Nephron progenitor cell (in vitro differentiated cells): Measurements from ENCODE around the gene RCOR1.

Experiments
- DNase-seq: peaks from one replicate; pipeline ENCODE4 v3.0.0; 2021
- H3K27ac Mint-ChIP-seq: 2 replicates; pipeline ENCODE4 v1.8.0; 2021; ENCODE audit warnings: mild to moderate bottlenecking, moderate library complexity, mixed read lengths
- H3K27me3 Mint-ChIP-seq: 2 replicates; pipeline ENCODE4 v1.8.0; 2021; ENCODE audit warnings: mild to moderate bottlenecking, low read depth, mixed read lengths; ENCODE audit not compliant: poor library complexity
- H3K36me3 Mint-ChIP-seq: 2 replicates; pipeline ENCODE4 v1.8.0; 2021; ENCODE audit warnings: low read depth, mixed read lengths
- H3K4me1 Mint-ChIP-seq: 2 replicates; pipeline ENCODE4 v1.8.0; 2021; ENCODE audit warnings: mixed read lengths
- H3K4me3 Mint-ChIP-seq: 2 replicates; pipeline ENCODE4 v1.8.0; 2021; ENCODE audit warnings: mild to moderate bottlenecking, moderate library complexity, mixed read lengths
- H3K9me3 Mint-ChIP-seq: 2 replicates; pipeline ENCODE4 v1.8.0; 2021; ENCODE audit warnings: mild to moderate bottlenecking, moderate library complexity, mixed read lengths
- CTCF ChIP-seq: fragments of 200-600 bp; sonication (generic); IDR thresholded peaks from 2 replicates; pipeline ENCODE4 v1.5.0; 2021; ENCODE audit warnings: antibody characterized with exemption

RCOR1 gene

GRCh38 chr14:102584871-102585869 is 7.3 kb upstream of the RCOR1 start:
- TF ChIP-seq CTCF, result no peak
- Mint-ChIP-seq H3K27ac (peak overlapping the region; percentile 77), H3K36me3 (no peaks in the 10 kb centered on the region), H3K27me3 (no peaks in the 10 kb centered on the region), H3K4me3 (no peak overlapping the region), H3K4me1 (peaks cover 54% of the 10 kb centered on the region), H3K9me3 (no peaks in the 10 kb centered on the region)
- DNase-seq, result peak; percentile 53

DNA sequence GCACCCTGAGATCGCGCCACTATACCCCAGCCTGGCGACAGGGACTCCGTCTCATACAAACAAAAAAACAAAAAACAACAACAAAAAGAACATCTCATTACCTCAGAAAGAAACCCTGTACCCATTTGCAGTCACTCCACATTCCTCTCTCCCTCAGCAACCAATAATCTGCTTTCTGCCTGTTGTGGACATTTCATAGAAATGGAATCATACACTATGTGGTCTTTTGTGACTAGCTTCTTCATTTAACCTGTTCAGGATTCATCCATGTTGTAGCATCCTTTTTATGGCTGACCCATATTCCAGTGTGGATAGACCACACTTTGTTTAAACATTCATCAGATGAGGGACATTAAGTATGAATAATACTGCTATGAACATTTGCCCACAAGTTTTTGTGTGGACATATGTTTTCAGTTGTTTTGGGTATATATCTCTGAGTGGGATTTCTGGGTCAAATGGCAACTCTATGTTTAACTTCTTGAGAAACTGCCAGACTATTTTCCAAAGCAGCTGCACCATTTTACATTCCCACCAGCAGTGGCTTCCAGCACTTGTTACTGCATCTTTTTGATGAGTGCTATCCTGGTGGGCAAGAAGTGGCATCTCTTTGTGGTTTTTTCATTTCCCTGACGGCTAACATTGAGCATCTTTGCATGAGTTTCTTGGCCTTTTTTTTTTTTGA is 5.9 kb upstream of the RCOR1 start:
- no peak overlapping the region for H3K27ac Mint-ChIP-seq

GRCh38 chr14:102588821-102589220 is 3.6 kb upstream of the RCOR1 start:
- Mint-ChIP-seq H3K4me3 (no peak overlapping the region), H3K27me3 (no peaks in the 10 kb centered on the region), H3K36me3 (no peaks in the 10 kb centered on the region), H3K4me1 (peaks cover 58% of the 10 kb centered on the region), H3K9me3 (no peaks in the 10 kb centered on the region), H3K27ac (peak overlapping the region; percentile 4)
- no peak for DNase-seq
- TF ChIP-seq CTCF, result no peak

More for the DNA sequence above, 5.9 kb upstream of the RCOR1 start:
- no peak for DNase-seq
- no peaks in the 10 kb centered on the region for H3K9me3 Mint-ChIP-seq
- H3K27me3 Mint-ChIP-seq, result no peaks in the 10 kb centered on the region
- peaks cover 63% of the 10 kb centered on the region for H3K4me1 Mint-ChIP-seq
- no peaks in the 10 kb centered on the region for H3K36me3 Mint-ChIP-seq
- no peak overlapping the region for H3K4me3 Mint-ChIP-seq
- no peak for TF ChIP-seq CTCF

DNA sequence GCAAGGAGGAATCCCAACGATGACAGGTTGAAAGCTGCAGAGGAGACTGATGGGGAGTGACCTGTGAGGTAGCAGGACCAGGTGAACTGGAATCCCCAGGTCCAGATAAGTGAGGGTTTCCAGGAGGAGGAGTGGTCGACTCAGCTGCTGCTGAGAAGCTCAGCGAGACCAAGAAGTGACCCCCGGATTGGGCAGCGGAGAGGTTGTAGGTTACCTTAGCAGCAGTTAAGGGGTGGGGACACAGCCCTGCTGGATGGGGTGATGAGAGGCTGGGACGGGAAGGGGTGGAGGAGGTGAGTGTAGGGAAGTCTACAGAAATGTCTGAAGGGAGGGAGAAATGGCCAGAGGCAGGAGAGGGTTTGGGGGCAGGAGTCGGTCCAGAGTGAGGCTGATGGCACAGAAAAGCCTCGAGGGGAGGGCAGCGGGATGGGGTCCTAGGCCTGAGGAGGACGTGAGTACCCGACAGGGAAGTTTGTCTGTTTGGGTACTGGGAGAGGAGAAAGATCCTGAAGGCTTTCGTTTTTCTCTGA is 2.6 kb upstream of the RCOR1 start:
- DNase-seq, result no peak
- Mint-ChIP-seq H3K4me1 (peaks cover 58% of the 10 kb centered on the region), H3K27ac (peak overlapping the region; percentile 64), H3K36me3 (no peaks in the 10 kb centered on the region), H3K27me3 (no peaks in the 10 kb centered on the region), H3K9me3 (no peaks in the 10 kb centered on the region), H3K4me3 (peak overlapping the region; percentile 92)
- no peak for TF ChIP-seq CTCF

DNA sequence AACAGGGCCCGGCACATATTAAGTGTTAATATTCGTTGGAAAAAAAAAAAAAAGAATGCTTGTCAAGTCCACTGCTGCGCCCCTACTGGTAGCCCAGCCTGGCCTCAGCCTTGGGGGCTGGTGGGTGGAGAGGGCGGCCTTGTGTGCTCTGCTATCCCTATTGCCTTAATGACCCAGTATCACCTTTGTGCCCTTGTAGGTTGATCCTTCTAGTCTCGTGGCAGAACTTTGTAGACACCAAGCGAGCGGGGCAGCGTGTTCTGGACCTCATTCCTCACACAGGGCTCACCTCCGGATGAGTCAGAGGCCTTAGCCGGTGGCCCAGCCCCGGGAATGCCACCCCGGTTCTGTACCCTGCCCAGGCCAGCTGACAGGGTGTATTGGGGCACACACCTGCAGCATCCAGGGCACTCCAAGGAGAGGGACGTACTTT is 1.8 kb upstream of the RCOR1 start:
- TF ChIP-seq CTCF, result peak; percentile 53
- DNase-seq, result peak; percentile 56
- peak overlapping the region; percentile 64 for H3K27ac Mint-ChIP-seq
- H3K4me1 Mint-ChIP-seq, result peaks cover 55% of the 10 kb centered on the region
- H3K9me3 Mint-ChIP-seq, result no peaks in the 10 kb centered on the region
- peak overlapping the region; percentile 92 for H3K4me3 Mint-ChIP-seq
- H3K36me3 Mint-ChIP-seq, result peaks cover 1% of the 10 kb centered on the region
- H3K27me3 Mint-ChIP-seq, result no peaks in the 10 kb centered on the region
